MM.1S (cell line): ENCODE measurements around the gene RFXANK.

ENCODE experiments used
- DNase-seq: peaks from one replicate; pipeline ENCODE4 v3.0.0-alpha.2; 2015
- H2AFZ ChIP-seq: fragments of 300-600 bp; sonication (generic); 2 replicates; pipeline ENCODE4 v1.6.0; 2016; ENCODE audit warnings: antibody characterized with exemption, low read length
- H3F3A ChIP-seq: fragments of 300-600 bp; sonication (generic); 2 replicates; pipeline ENCODE4 v1.6.1; 2016; ENCODE audit warnings: mild to moderate bottlenecking, antibody characterized with exemption, low read length, moderate library complexity, mixed read lengths; ENCODE audit not compliant: insufficient read depth
- H3K27ac ChIP-seq: fragments of 300-600 bp; sonication (generic); 2 replicates; pipeline ENCODE4 v1.5.1; 2016; ENCODE audit warnings: mild to moderate bottlenecking, low read length
- H3K27me3 ChIP-seq: fragments of 300-600 bp; sonication (generic); replicated peaks from 2 replicates; pipeline ENCODE4 v1.6.0; 2016; ENCODE audit warnings: low read length; ENCODE audit not compliant: insufficient read depth
- H3K36me3 ChIP-seq: fragments of 300-600 bp; sonication (generic); replicated peaks from 2 replicates; pipeline ENCODE4 v1.6.1; 2016; ENCODE audit warnings: mild to moderate bottlenecking, low read length, mixed read lengths; ENCODE audit not compliant: insufficient read depth
- H3K4me1 ChIP-seq: fragments of 300-600 bp; sonication (generic); 2 replicates; pipeline ENCODE4 v1.6.1; 2016; ENCODE audit warnings: low read length, mixed read lengths
- H3K4me2 ChIP-seq: fragments of 300-600 bp; sonication (generic); 2 replicates; pipeline ENCODE4 v1.6.0; 2016; ENCODE audit warnings: low read depth, low read length
- H3K4me3 ChIP-seq: fragments of 300-600 bp; sonication (generic); 2 replicates; pipeline ENCODE4 v1.5.1; 2016; ENCODE audit warnings: low read length, mixed read lengths
- H3K79me2 ChIP-seq: fragments of 300-600 bp; sonication (generic); 2 replicates; pipeline ENCODE4 v1.6.1; 2016; ENCODE audit warnings: mixed run types, low read length, mixed read lengths
- H3K9ac ChIP-seq: fragments of 300-600 bp; sonication (generic); 2 replicates; pipeline ENCODE4 v1.6.1; 2016; ENCODE audit warnings: low read length, mixed read lengths
- H3K9me2 ChIP-seq: fragments of 300-600 bp; sonication (generic); replicated peaks from 2 replicates; pipeline ENCODE4 v1.6.1; 2016; ENCODE audit warnings: mild to moderate bottlenecking, low read length, mixed read lengths; ENCODE audit not compliant: insufficient read depth
- H3K9me3 ChIP-seq: fragments of 300-600 bp; sonication (generic); replicated peaks from 2 replicates; pipeline ENCODE4 v1.6.1; 2016; ENCODE audit warnings: mild to moderate bottlenecking, low read length, mixed read lengths; ENCODE audit not compliant: insufficient read depth
- H4K20me1 ChIP-seq: fragments of 300-600 bp; sonication (generic); 2 replicates; pipeline ENCODE4 v1.6.1; 2016; ENCODE audit warnings: mild to moderate bottlenecking, low read length, moderate library complexity, mixed read lengths; ENCODE audit not compliant: insufficient read depth
- CTCF ChIP-seq: fragments of 300-600 bp; sonication (generic); IDR thresholded peaks from 2 replicates; pipeline ENCODE4 v1.5.1; 2016; ENCODE audit warnings: antibody characterized with exemption, low read length, mixed read lengths
- EZH2 ChIP-seq: fragments of 300-600 bp; sonication (generic); optimal IDR thresholded peaks from 2 replicates; pipeline ENCODE3; 2017; ENCODE audit warnings: low read depth, mild to moderate bottlenecking, antibody characterized with exemption, low read length, mixed read lengths
- EZH2phosphoT487 ChIP-seq: fragments of 300-600 bp; sonication (generic); IDR thresholded peaks from 2 replicates; pipeline ENCODE4 v1.6.1; 2018; ENCODE audit warnings: antibody characterized with exemption, low read length

The RFXANK gene

GRCh38 chr19:19159534-19159933 is 32.5 kb upstream of the RFXANK start:
- Histone ChIP-seq H3K27ac (no peak overlapping the region), H3K4me1 (no peaks in the 10 kb centered on the region), H3K9ac (no peak overlapping the region), H3K36me3 (no peaks in the 10 kb centered on the region), H3F3A (no peaks in the 10 kb centered on the region), H4K20me1 (no peaks in the 10 kb centered on the region), H3K79me2 (no peaks in the 10 kb centered on the region), H3K4me2 (no peak overlapping the region), H3K9me3 (no peaks in the 10 kb centered on the region), H3K9me2 (no peaks in the 10 kb centered on the region), H2AFZ (no peak overlapping the region), H3K4me3 (no peak overlapping the region), H3K27me3 (no peaks in the 10 kb centered on the region)
- DNase-seq = no peak
- TF ChIP-seq EZH2phosphoT487 (no peak), CTCF (no peak), EZH2 (no peak)

DNA sequence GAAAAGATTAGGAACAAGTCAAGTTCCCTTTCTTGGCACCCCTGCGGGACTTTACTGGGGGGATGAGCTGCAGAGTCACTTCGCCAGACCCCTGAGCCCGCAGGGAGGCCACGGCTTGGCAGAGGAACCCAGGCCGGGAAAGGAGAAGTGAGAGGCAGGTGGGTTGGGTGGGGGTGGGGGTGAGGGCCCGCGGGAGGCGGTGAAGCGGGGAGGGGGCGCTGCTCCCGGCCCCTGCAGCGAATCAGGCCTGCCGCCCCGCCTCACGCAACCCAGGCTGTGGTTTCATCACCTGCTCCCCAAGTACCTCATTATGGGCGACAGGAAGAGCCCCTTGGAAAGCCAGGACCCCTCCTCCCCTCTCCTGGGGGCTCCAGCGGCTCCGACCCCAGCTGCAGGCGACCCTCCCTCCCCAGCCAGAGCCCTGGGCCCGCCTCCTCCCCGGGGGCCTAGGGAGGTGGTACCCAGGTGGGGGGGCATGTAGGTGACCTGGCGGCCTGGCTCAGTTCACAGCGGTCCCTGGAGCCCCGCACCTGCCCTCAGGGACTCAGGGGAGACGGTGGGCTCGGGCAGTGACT is 31.5 kb upstream of the RFXANK start:
- Histone ChIP-seq H4K20me1 (no peaks in the 10 kb centered on the region), H3K4me3 (no peak overlapping the region)

DNA sequence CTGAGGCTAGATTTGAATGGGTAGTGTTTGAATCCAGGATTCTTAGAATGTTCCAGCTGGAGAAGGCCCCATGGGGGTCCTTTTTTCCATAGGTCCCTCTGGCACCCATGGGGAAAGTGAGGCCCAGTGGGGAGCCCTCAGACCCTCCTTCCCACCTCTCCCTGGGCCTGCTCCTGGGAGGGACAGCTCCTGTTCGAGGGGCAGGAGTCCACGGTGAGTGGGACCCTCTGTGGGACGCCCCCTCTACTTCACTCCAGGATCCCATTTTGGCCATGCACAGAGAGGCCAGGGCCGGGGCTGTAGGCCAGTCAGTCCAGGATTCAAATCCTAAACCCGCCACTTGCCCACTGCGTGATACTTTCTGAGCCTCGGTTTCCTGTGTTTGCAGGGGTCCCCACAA is 29.6 kb upstream of the RFXANK start:
- Histone ChIP-seq H3K9ac (no peak overlapping the region), H3K4me3 (no peak overlapping the region), H3K9me2 (no peaks in the 10 kb centered on the region), H3K79me2 (no peaks in the 10 kb centered on the region), H3K4me1 (no peaks in the 10 kb centered on the region), H3K4me2 (no peak overlapping the region), H3K36me3 (no peaks in the 10 kb centered on the region), H3K27me3 (no peaks in the 10 kb centered on the region), H2AFZ (no peak overlapping the region), H4K20me1 (no peaks in the 10 kb centered on the region), H3K27ac (no peak overlapping the region), H3K9me3 (no peaks in the 10 kb centered on the region), H3F3A (no peaks in the 10 kb centered on the region)
- TF ChIP-seq EZH2phosphoT487 (no peak), CTCF (no peak), EZH2 (no peak)
- DNase-seq = no peak

More for the DNA sequence above, 31.5 kb upstream of the RFXANK start:
- H3K4me1 ChIP-seq = no peaks in the 10 kb centered on the region
- TF ChIP-seq EZH2phosphoT487 (no peak), CTCF (no peak), EZH2 (no peak)
- H3K9me2 ChIP-seq = no peaks in the 10 kb centered on the region
- H3K36me3 ChIP-seq = no peaks in the 10 kb centered on the region
- no peaks in the 10 kb centered on the region for H3K27me3 ChIP-seq
- H3K9ac ChIP-seq = no peak overlapping the region
- no peaks in the 10 kb centered on the region for H3K9me3 ChIP-seq
- no peaks in the 10 kb centered on the region for H3K79me2 ChIP-seq
- H2AFZ ChIP-seq = no peak overlapping the region
- no peak overlapping the region for H3K4me2 ChIP-seq
- no peak for DNase-seq
- H3F3A ChIP-seq = no peaks in the 10 kb centered on the region
- H3K27ac ChIP-seq = no peak overlapping the region
